Activated T-helper 1 cell treated with anti-CD3 and anti-CD28 coated beads, Interleukin-12 subunit alpha, Interleukin-12 subunit beta, Interleukin-2, Interleukin-4 antibody, amounts not matched to agents 30 ng/mL and 10 ng/mL and 1 ng/mL, durations not matched to agents 14 hours and 24 hours and 36 hours (primary cell): Measurements from ENCODE around the gene DOHH. TPM values are rescaled to one million over a fixed set of nuclear protein-coding genes. Genes with fewer than 3 reads are reported as not detected.

Source experiments
- DNase-seq: peaks from one replicate; pipeline ENCODE4 v3.0.0; 2021; ENCODE audit warnings: low spot score
- H3K27ac Mint-ChIP-seq: one replicate; pipeline ENCODE4 v1.8.0; 2021; ENCODE audit warnings: mild to moderate bottlenecking, mixed read lengths
- H3K27me3 Mint-ChIP-seq: one replicate; pipeline ENCODE4 v1.8.0; 2022; ENCODE audit warnings: mild to moderate bottlenecking, moderate library complexity, mixed read lengths; ENCODE audit not compliant: insufficient read depth
- H3K36me3 Mint-ChIP-seq: one replicate; pipeline ENCODE4 v1.8.0; 2021; ENCODE audit warnings: low read depth, mixed read lengths
- H3K4me1 Mint-ChIP-seq: one replicate; pipeline ENCODE4 v1.8.0; 2021; ENCODE audit warnings: low read depth, mixed read lengths
- H3K4me3 Mint-ChIP-seq: one replicate; pipeline ENCODE4 v1.8.0; 2021; ENCODE audit warnings: mild to moderate bottlenecking, moderate library complexity, mixed read lengths
- H3K9me3 Mint-ChIP-seq: one replicate; pipeline ENCODE4 v1.8.0; 2021; ENCODE audit warnings: mixed read lengths
- intact Hi-C: fragments of 100-400 bp; cut with micrococcal nuclease; formaldehyde crosslinking; loops from one replicate; pipeline ENCODE4 v1.15.1; 2024
- total RNA-seq: library from RNA; stranded (reverse); gene quantifications from 2 replicates; pipeline ENCODE4 v1.2.3, GENCODE V29; 2022

Gene DOHH
- total RNA-seq, 1 donor from 2014 or later: 21.6 TPM

GRCh38 chr19:3474614-3475013 lies 25.9 kb downstream of the DOHH start:
- Mint-ChIP-seq H3K4me3 (no peak overlapping the region), H3K27ac (no peak overlapping the region), H3K36me3 (no peaks in the 10 kb centered on the region), H3K27me3 (no peaks in the 10 kb centered on the region), H3K4me1 (peaks cover 6% of the 10 kb centered on the region), H3K9me3 (no peaks in the 10 kb centered on the region)
- no peak for DNase-seq
- intact Hi-C loops: no loop called here

GRCh38 chr19:3474010-3474409 lies 26.5 kb downstream of the DOHH start:
- peaks cover 6% of the 10 kb centered on the region for H3K4me1 Mint-ChIP-seq
- no peak overlapping the region for H3K4me3 Mint-ChIP-seq
- H3K36me3 Mint-ChIP-seq: no peaks in the 10 kb centered on the region
- intact Hi-C loops: no loop called here
- no peaks in the 10 kb centered on the region for H3K9me3 Mint-ChIP-seq
- DNase-seq: no peak
- no peak overlapping the region for H3K27ac Mint-ChIP-seq
- H3K27me3 Mint-ChIP-seq: no peaks in the 10 kb centered on the region

GRCh38 chr19:3471954-3472655 lies 28.4 kb downstream of the DOHH start:
- intact Hi-C loops: no loop called here

GRCh38 chr19:3470500-3471128 lies 29.9 kb downstream of the DOHH start:
- intact Hi-C loops: no loop called here
- H3K27ac Mint-ChIP-seq: no peak overlapping the region
- H3K36me3 Mint-ChIP-seq: no peaks in the 10 kb centered on the region
- H3K4me3 Mint-ChIP-seq: no peak overlapping the region
- H3K27me3 Mint-ChIP-seq: no peaks in the 10 kb centered on the region
- no peak for DNase-seq
- no peaks in the 10 kb centered on the region for H3K4me1 Mint-ChIP-seq
- H3K9me3 Mint-ChIP-seq: no peaks in the 10 kb centered on the region

More at GRCh38 chr19:3471954-3472655, 28.4 kb downstream of the DOHH start:
- DNase-seq: no peak
- no peaks in the 10 kb centered on the region for H3K4me1 Mint-ChIP-seq
- H3K9me3 Mint-ChIP-seq: no peaks in the 10 kb centered on the region
- H3K36me3 Mint-ChIP-seq: no peaks in the 10 kb centered on the region
- H3K27me3 Mint-ChIP-seq: no peaks in the 10 kb centered on the region
- no peak overlapping the region for H3K4me3 Mint-ChIP-seq
- no peak overlapping the region for H3K27ac Mint-ChIP-seq

GRCh38 chr19:3469638-3470499 lies 30.6 kb downstream of the DOHH start:
- no peak overlapping the region for H3K27ac Mint-ChIP-seq
- no peaks in the 10 kb centered on the region for H3K36me3 Mint-ChIP-seq
- no peaks in the 10 kb centered on the region for H3K9me3 Mint-ChIP-seq
- intact Hi-C loops: no loop called here
- H3K4me1 Mint-ChIP-seq: no peaks in the 10 kb centered on the region
- DNase-seq: no peak
- H3K27me3 Mint-ChIP-seq: no peaks in the 10 kb centered on the region
- H3K4me3 Mint-ChIP-seq: no peak overlapping the region

GRCh38 chr19:3468211-3468610 lies 32.3 kb downstream of the DOHH start:
- Mint-ChIP-seq H3K27me3 (no peaks in the 10 kb centered on the region), H3K36me3 (no peaks in the 10 kb centered on the region), H3K27ac (no peak overlapping the region), H3K4me1 (no peaks in the 10 kb centered on the region), H3K9me3 (no peaks in the 10 kb centered on the region), H3K4me3 (no peak overlapping the region)
- DNase-seq: no peak
- intact Hi-C loops: no loop called here

- Mint-ChIP-seq H3K27ac (no peak overlapping the region), H3K4me3 (no peak overlapping the region), H3K27me3 (no peaks in the 10 kb centered on the region), H3K36me3 (peaks cover 2% of the 10 kb centered on the region), H3K9me3 (no peaks in the 10 kb centered on the region), H3K4me1 (no peaks in the 10 kb centered on the region)
- DNase-seq: no peak
- intact Hi-C loops: no loop called here
Observed at GRCh38 chr19:3467437-3468198, 32.9 kb downstream of the DOHH start.

GRCh38 chr19:3466635-3467034 lies 33.8 kb downstream of the DOHH start:
- peaks cover 2% of the 10 kb centered on the region for H3K36me3 Mint-ChIP-seq
- DNase-seq: no peak
- H3K27me3 Mint-ChIP-seq: no peaks in the 10 kb centered on the region
- H3K9me3 Mint-ChIP-seq: no peaks in the 10 kb centered on the region
- no peaks in the 10 kb centered on the region for H3K4me1 Mint-ChIP-seq
- no peak overlapping the region for H3K27ac Mint-ChIP-seq
- intact Hi-C loops: no loop called here
- no peak overlapping the region for H3K4me3 Mint-ChIP-seq

- no peak overlapping the region for H3K4me3 Mint-ChIP-seq
- H3K27me3 Mint-ChIP-seq: no peaks in the 10 kb centered on the region
- no peak for DNase-seq
- H3K36me3 Mint-ChIP-seq: peaks cover 2% of the 10 kb centered on the region
- H3K27ac Mint-ChIP-seq: no peak overlapping the region
- H3K9me3 Mint-ChIP-seq: no peaks in the 10 kb centered on the region
- intact Hi-C loops: no loop called here
- no peaks in the 10 kb centered on the region for H3K4me1 Mint-ChIP-seq
Observed at GRCh38 chr19:3465552-3465951, 34.9 kb downstream of the DOHH start.

- H3K36me3 Mint-ChIP-seq: peaks cover 2% of the 10 kb centered on the region
- H3K27ac Mint-ChIP-seq: no peak overlapping the region
- no peak for DNase-seq
Observed at GRCh38 chr19:3464587-3465235, 35.8 kb downstream of the DOHH start.

GRCh38 chr19:3463714-3464586 lies 36.5 kb downstream of the DOHH start:
- Mint-ChIP-seq H3K9me3 (no peaks in the 10 kb centered on the region), H3K4me3 (no peak overlapping the region), H3K27ac (no peak overlapping the region), H3K4me1 (no peaks in the 10 kb centered on the region), H3K36me3 (peaks cover 2% of the 10 kb centered on the region), H3K27me3 (no peaks in the 10 kb centered on the region)
- no peak for DNase-seq
- intact Hi-C loops: no loop called here

More at GRCh38 chr19:3464587-3465235, 35.8 kb downstream of the DOHH start:
- H3K4me3 Mint-ChIP-seq: no peak overlapping the region
- H3K27me3 Mint-ChIP-seq: no peaks in the 10 kb centered on the region
- intact Hi-C loops: no loop called here
- H3K4me1 Mint-ChIP-seq: no peaks in the 10 kb centered on the region
- H3K9me3 Mint-ChIP-seq: no peaks in the 10 kb centered on the region
